Natural killer cell (primary cell): ENCODE measurements around the gene BFSP2. TPM values are rescaled to one million over a fixed set of nuclear protein-coding genes. Genes with fewer than 3 reads are reported as not detected.

Experiments used
- ATAC-seq, 3 donors: fragments of 150-1000 bp in 2 of 3; fragments of 200-7000 bp in 1 of 3; cut with Tn5 transposase; 1 replicate in 1 of 3; 2 replicates in 2 of 3; pipeline ENCODE4 v1.10.0; 2021; ENCODE audit warnings: mild to moderate bottlenecking in 2 of 3, moderate library complexity in 2 of 3
- DNase-seq, 2 donors: peaks; one replicate each; pipeline versions ENCODE4 v3.0.0 to v3.0.0-alpha.2; 2013 to 2021; ENCODE audit warnings: mixed read lengths in 1 of 2
- H3K27ac ChIP-seq: one replicate; pipeline ENCODE4 v1.5.1; 2013; ENCODE audit warnings: mild to moderate bottlenecking, low read length
- H3K27me3 ChIP-seq: one replicate; pipeline ENCODE4 v1.6.1; 2013; ENCODE audit warnings: low read length; ENCODE audit not compliant: control insufficient read depth, insufficient read depth
- H3K36me3 ChIP-seq: one replicate; pipeline ENCODE4 v1.6.1; 2013; ENCODE audit warnings: low read length; ENCODE audit not compliant: control insufficient read depth, insufficient read depth
- H3K4me1 ChIP-seq: one replicate; pipeline ENCODE4 v1.6.1; 2013; ENCODE audit warnings: low read length; ENCODE audit not compliant: control insufficient read depth, insufficient read depth
- H3K4me3 ChIP-seq: one replicate; pipeline ENCODE4 v1.5.1; 2013; ENCODE audit warnings: low read length
- H3K9me3 ChIP-seq: one replicate; pipeline ENCODE4 v1.6.1; 2013; ENCODE audit warnings: low read length; ENCODE audit not compliant: control insufficient read depth, insufficient read depth
- H3K27ac Mint-ChIP-seq, 2 donors: one replicate each; pipeline ENCODE4 v1.8.0; 2022; ENCODE audit warnings: mild to moderate bottlenecking in 2 of 2, mixed read lengths in 2 of 2, moderate library complexity in 1 of 2
- H3K27me3 Mint-ChIP-seq, 2 donors: one replicate each; pipeline ENCODE4 v1.8.0; 2022; ENCODE audit warnings: low read depth in 2 of 2, mixed read lengths in 2 of 2
- H3K36me3 Mint-ChIP-seq: one replicate; pipeline ENCODE4 v1.8.0; 2022; ENCODE audit warnings: mixed read lengths
- H3K4me1 Mint-ChIP-seq, 2 donors: one replicate each; pipeline ENCODE4 v1.8.0; 2022; ENCODE audit warnings: mixed read lengths in 2 of 2
- H3K4me3 Mint-ChIP-seq: one replicate; pipeline ENCODE4 v1.8.0; 2022; ENCODE audit warnings: mild to moderate bottlenecking, moderate library complexity, mixed read lengths
- H3K9me3 Mint-ChIP-seq, 2 donors: one replicate each; pipeline ENCODE4 v1.8.0; 2022; ENCODE audit warnings: mixed read lengths in 2 of 2
- WGBS: methylation state at CpG from one replicate; pipeline ENCODE4 v1.1.7; 2013; ENCODE audit warnings: missing lambda C conversion rate; ENCODE audit not compliant: insufficient coverage; 5-methylcytosine and 5-hydroxymethylcytosine counted together
- intact Hi-C: fragments of 100-400 bp; cut with micrococcal nuclease; formaldehyde crosslinking; loops from one replicate; pipeline ENCODE4 v1.14.2; 2022
- total RNA-seq, 4 donors: library from RNA; stranded (reverse); fragments of 120-200 nt in 1 of 4; gene quantifications; one replicate each; pipeline versions ENCODE4 v1.2.3 to v1.2.4, GENCODE V29; 2013 to 2022
- TF ChIP-seq, protein P1 (sequence below): fragments of 200-600 bp; IDR thresholded peaks from one replicate; pipeline ENCODE4 v1.8.0; 2022; ENCODE audit warnings: antibody characterized with exemption

The BFSP2 gene, protein sequence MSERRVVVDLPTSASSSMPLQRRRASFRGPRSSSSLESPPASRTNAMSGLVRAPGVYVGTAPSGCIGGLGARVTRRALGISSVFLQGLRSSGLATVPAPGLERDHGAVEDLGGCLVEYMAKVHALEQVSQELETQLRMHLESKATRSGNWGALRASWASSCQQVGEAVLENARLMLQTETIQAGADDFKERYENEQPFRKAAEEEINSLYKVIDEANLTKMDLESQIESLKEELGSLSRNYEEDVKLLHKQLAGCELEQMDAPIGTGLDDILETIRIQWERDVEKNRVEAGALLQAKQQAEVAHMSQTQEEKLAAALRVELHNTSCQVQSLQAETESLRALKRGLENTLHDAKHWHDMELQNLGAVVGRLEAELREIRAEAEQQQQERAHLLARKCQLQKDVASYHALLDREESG
- not detected for total RNA-seq
- 0.34 TPM for total RNA-seq (2013)

DNA sequence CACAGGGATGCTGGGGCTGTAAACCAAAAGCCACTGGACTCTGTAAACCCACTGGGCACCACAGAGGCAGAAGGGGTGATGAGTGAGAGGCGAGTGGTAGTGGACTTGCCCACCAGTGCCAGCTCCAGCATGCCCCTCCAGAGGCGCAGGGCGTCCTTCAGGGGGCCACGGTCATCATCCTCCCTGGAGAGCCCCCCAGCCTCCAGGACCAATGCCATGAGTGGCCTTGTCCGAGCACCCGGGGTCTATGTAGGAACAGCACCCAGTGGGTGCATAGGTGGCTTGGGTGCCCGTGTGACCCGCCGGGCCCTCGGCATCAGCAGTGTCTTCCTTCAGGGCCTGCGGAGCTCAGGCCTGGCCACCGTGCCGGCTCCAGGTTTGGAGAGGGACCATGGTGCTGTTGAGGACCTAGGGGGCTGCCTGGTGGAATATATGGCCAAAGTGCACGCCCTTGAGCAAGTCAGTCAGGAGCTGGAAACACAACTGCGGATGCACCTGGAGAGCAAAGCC is at the start of gene BFSP2:
Gene BFSP2 (plus strand): TSS at position 51 of the 510 bp plus-strand sequence. CDS start 28 bp downstream, at position 79.
- ATAC-seq (no peak), DNase-seq (no peak)
- WGBS: 91% methylated on average over 15 of the region's 15 CpGs
- Mint-ChIP-seq H3K9me3 (no peaks in the 10 kb centered on the region), H3K4me3 (no peak within 1 kb of the TSS), H3K4me1 (no peaks in the 10 kb centered on the region), H3K27ac (no peak within 1 kb of the TSS), H3K27me3 (peaks cover 3 to 8% of the 10 kb centered on the region in 2 donors), H3K36me3 (no peaks in the 10 kb centered on the region)
- no peaks in the 10 kb centered on the region for H3K27me3 ChIP-seq
- H3K4me3 ChIP-seq: no peak within 1 kb of the TSS
- TF ChIP-seq, protein P1, sequence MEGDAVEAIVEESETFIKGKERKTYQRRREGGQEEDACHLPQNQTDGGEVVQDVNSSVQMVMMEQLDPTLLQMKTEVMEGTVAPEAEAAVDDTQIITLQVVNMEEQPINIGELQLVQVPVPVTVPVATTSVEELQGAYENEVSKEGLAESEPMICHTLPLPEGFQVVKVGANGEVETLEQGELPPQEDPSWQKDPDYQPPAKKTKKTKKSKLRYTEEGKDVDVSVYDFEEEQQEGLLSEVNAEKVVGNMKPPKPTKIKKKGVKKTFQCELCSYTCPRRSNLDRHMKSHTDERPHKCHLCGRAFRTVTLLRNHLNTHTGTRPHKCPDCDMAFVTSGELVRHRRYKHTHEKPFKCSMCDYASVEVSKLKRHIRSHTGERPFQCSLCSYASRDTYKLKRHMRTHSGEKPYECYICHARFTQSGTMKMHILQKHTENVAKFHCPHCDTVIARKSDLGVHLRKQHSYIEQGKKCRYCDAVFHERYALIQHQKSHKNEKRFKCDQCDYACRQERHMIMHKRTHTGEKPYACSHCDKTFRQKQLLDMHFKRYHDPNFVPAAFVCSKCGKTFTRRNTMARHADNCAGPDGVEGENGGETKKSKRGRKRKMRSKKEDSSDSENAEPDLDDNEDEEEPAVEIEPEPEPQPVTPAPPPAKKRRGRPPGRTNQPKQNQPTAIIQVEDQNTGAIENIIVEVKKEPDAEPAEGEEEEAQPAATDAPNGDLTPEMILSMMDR: no peak
- H3K9me3 ChIP-seq: no peaks in the 10 kb centered on the region
- H3K36me3 ChIP-seq: no peaks in the 10 kb centered on the region
- no peak within 1 kb of the TSS for H3K27ac ChIP-seq
- intact Hi-C loops: no loop called here
- no peaks in the 10 kb centered on the region for H3K4me1 ChIP-seq

DNA sequence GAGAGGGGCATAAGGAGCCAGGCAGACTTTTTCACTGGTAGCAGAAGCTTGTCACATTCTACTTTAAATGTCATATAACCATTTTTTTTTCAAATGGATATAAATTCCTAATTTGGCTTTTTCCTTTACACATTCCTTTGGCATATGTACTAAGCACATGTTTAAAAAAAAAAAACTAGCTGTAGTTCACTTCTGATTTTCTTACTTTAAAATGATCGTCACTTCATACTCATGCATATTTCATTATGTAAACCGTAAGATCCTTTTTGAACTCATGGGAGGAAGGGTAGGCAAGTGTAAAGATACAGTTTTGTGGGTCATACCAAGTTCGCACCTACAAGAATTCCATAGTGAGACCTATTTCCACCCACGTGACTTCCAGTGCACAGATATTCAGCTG is 45.1 kb upstream of the BFSP2 start:
- H3K4me3 Mint-ChIP-seq: no peak overlapping the region
- H3K4me1 Mint-ChIP-seq: no peaks in the 10 kb centered on the region
- no peak overlapping the region for H3K27ac ChIP-seq
- H3K4me3 ChIP-seq: no peak overlapping the region
- ATAC-seq: no peak
- intact Hi-C loops: no loop called here
- TF ChIP-seq, protein P1: no peak
- H3K27me3 Mint-ChIP-seq: peaks cover 0 to 7% of the 10 kb centered on the region in 2 donors
- no peaks in the 10 kb centered on the region for H3K9me3 ChIP-seq
- no peak for DNase-seq
- H3K4me1 ChIP-seq: no peaks in the 10 kb centered on the region
- no peaks in the 10 kb centered on the region for H3K36me3 Mint-ChIP-seq
- no peaks in the 10 kb centered on the region for H3K9me3 Mint-ChIP-seq
- no peak overlapping the region for H3K27ac Mint-ChIP-seq
- no peaks in the 10 kb centered on the region for H3K27me3 ChIP-seq
- H3K36me3 ChIP-seq: no peaks in the 10 kb centered on the region
- 93% methylated on average over 2 of the region's 4 CpGs for WGBS

DNA sequence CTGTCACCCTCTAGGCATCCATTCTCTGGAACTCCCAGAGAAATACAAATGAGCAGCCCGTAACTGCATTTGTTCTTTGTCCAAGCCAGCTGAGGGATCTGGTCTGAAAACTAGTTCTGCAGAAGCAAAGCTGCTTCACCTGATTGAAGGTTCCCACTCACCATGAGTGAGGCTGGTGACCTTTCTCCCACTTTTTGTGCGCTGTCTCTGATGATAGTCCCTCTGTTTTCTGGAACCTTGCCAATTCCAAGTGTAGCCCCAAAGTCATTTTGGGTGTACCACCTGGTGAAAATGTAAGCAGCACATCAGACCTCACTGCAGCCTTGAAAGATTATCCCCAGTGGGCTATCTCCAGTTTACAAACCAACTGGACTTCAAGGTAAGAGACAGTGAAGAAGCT is 39.4 kb upstream of the BFSP2 start:
- TF ChIP-seq, protein P1: no peak
- DNase-seq (no peak), ATAC-seq (no peak)
- Mint-ChIP-seq H3K4me1 (no peaks in the 10 kb centered on the region), H3K36me3 (no peaks in the 10 kb centered on the region), H3K27ac (no peak overlapping the region), H3K27me3 (peaks cover 0 to 3% of the 10 kb centered on the region in 2 donors), H3K4me3 (no peak overlapping the region), H3K9me3 (no peaks in the 10 kb centered on the region)
- Histone ChIP-seq H3K4me1 (no peaks in the 10 kb centered on the region), H3K4me3 (no peak overlapping the region), H3K27me3 (no peaks in the 10 kb centered on the region), H3K36me3 (no peaks in the 10 kb centered on the region), H3K27ac (no peak overlapping the region), H3K9me3 (no peaks in the 10 kb centered on the region)
- intact Hi-C loops: no loop called here
- WGBS: 90% methylated on average over 2 of the region's 2 CpGs
